RPMI8226 (cell line): ENCODE measurements around the gene BIRC6.
"Not testable (repeated sequence)": the region's sequence is repeated elsewhere in the genome, so short reads cannot be mapped to it uniquely, and the experiment has no call there.

Experiments
- DNase-seq: peaks from one replicate; pipeline ENCODE4 v3.0.0-alpha.2; 2015

The BIRC6 gene

GRCh38 chr2:32522770-32523169, 165.9 kb downstream of the BIRC6 start:
- DNase-seq: no peak

- DNase-seq: no peak
Observed at GRCh38 chr2:32523686-32524085, 166.9 kb downstream of the BIRC6 start.

- DNase-seq: no peak
Observed at GRCh38 chr2:32532341-32532740, 175.5 kb downstream of the BIRC6 start.

- peak; percentile 65 for DNase-seq
Observed at GRCh38 chr2:32532961-32533360, 176.1 kb downstream of the BIRC6 start.

- DNase-seq: no peak
Observed at GRCh38 chr2:32534831-32535230, 178.0 kb downstream of the BIRC6 start.

GRCh38 chr2:32538735-32539134, 181.9 kb downstream of the BIRC6 start:
- no peak for DNase-seq

- not testable (repeated sequence) for DNase-seq
Observed at GRCh38 chr2:32552483-32552882, 195.7 kb downstream of the BIRC6 start.

- peak; percentile 60 for DNase-seq
Observed at GRCh38 chr2:32553829-32554432, 197.1 kb downstream of the BIRC6 start.

GRCh38 chr2:32558492-32558891, 201.7 kb downstream of the BIRC6 start:
- no peak for DNase-seq

- DNase-seq: no peak
Observed at GRCh38 chr2:32559136-32559535, 202.3 kb downstream of the BIRC6 start.

GRCh38 chr2:32562906-32563305, 206.1 kb downstream of the BIRC6 start:
- no peak for DNase-seq

GRCh38 chr2:32564417-32565035, 207.7 kb downstream of the BIRC6 start:
- DNase-seq: no peak

GRCh38 chr2:32565902-32566301, 209.1 kb downstream of the BIRC6 start:
- DNase-seq: no peak

- no peak for DNase-seq
Observed at GRCh38 chr2:32572030-32572429, 215.2 kb downstream of the BIRC6 start.

GRCh38 chr2:32572737-32573136, 215.9 kb downstream of the BIRC6 start:
- DNase-seq: no peak

- peak; percentile 33 for DNase-seq
Observed at GRCh38 chr2:32591669-32592463, 235.0 kb downstream of the BIRC6 start.

GRCh38 chr2:32594573-32594972, 237.8 kb downstream of the BIRC6 start:
- no peak for DNase-seq

- no peak for DNase-seq
Observed at GRCh38 chr2:32611366-32611765, 254.5 kb downstream of the BIRC6 start.

GRCh38 chr2:32611771-32612170, 254.9 kb downstream of the BIRC6 start:
- DNase-seq: no peak

- DNase-seq: no peak
Observed at GRCh38 chr2:32614084-32614483, 257.3 kb downstream of the BIRC6 start.

- DNase-seq: no peak
Observed at GRCh38 chr2:32617599-32618189, 260.9 kb downstream of the BIRC6 start.

- DNase-seq: no peak
Observed at GRCh38 chr2:32622570-32623310, 265.9 kb downstream of the BIRC6 start.

- no peak for DNase-seq
Observed at GRCh38 chr2:32623311-32623706, 266.5 kb downstream of the BIRC6 start.
